Ovary (tissue), 9 donors: Measurements from ENCODE around the gene NPSR1. TPM values are rescaled to one million over a fixed set of nuclear protein-coding genes. Genes with fewer than 3 reads are reported as not detected.
"Not testable (repeated sequence)": the region's sequence is repeated elsewhere in the genome, so short reads cannot be mapped to it uniquely, and the experiment has no call there.

Source experiments
- DNase-seq, 5 donors: peaks; one replicate each; pipeline ENCODE4 v3.0.0-alpha.2; 2019 to 2020
- H3K27ac ChIP-seq, 2 donors: fragments of 200-600 bp; one replicate each; pipeline versions ENCODE4 v1.5.1 to v1.8.0; 2019 to 2022
- H3K27me3 ChIP-seq: fragments of 200-600 bp; one replicate; pipeline ENCODE4 v1.8.0; 2022
- H3K36me3 ChIP-seq: fragments of 200-600 bp; sonication (generic); one replicate; pipeline ENCODE4 v1.5.1; 2019
- H3K4me1 ChIP-seq: one replicate; pipeline ENCODE4 v1.8.1; 2013; ENCODE audit warnings: mild to moderate bottlenecking, moderate library complexity; ENCODE audit not compliant: insufficient read depth
- H3K4me3 ChIP-seq: fragments of 200-600 bp; sonication (generic); one replicate; pipeline ENCODE4 v1.5.1; 2017
- H3K9me3 ChIP-seq, 2 donors: fragments of 200-600 bp in 1 of 2; sonication (generic) in 1 of 2; one replicate each; pipeline versions ENCODE4 v1.5.1 to v1.8.1; 2013 to 2019; ENCODE audit warnings: mild to moderate bottlenecking in 1 of 2, moderate library complexity in 1 of 2
- EP300 ChIP-seq: sonication (generic); formaldehyde crosslinking; IDR thresholded peaks from one replicate; pipeline ENCODE4 v1.6.1; 2017; ENCODE audit warnings: antibody characterized with exemption
- POLR2A ChIP-seq: fragments of 450-650 bp; IDR thresholded peaks from one replicate; pipeline ENCODE4 v1.6.1; 2017; ENCODE audit warnings: antibody characterized with exemption, mild to moderate bottlenecking, moderate library complexity
- WGBS, 3 donors: extraction: QIAGEN DNeasy Blood & Tissue Kit in 1 of 3; methylation state at CpG; one replicate each; pipeline versions ENCODE4 v1.1.5 to v1.1.7; 2013 to 2017; 5-methylcytosine and 5-hydroxymethylcytosine counted together
- intact Hi-C, 4 donors: fragments of 100-400 bp; cut with DNase I; formaldehyde crosslinking; loops; one replicate each; pipeline versions ENCODE4 v1.11.0 to v1.15.1; 2022 to 2023
- polyA plus RNA-seq, 2 donors: library from polyadenylated mRNA; stranded (reverse); fragments of 200-250 nt in 1 of 2; fragments of 350-450 nt in 1 of 2; fragmentation: Illumina TruSeq in 1 of 2; extraction: RNeasy Lipid Tissue Mini Kit (QIAGEN cat#74804) in 1 of 2; gene quantifications; one replicate each; pipeline ENCODE4 v1.2.3, GENCODE V29; 2013 to 2014
- total RNA-seq, 7 donors: library from RNA; depleted of rRNA in 2 of 7; stranded (reverse); fragments of >200 nt in 2 of 7; fragmentation: NEBNext Ultra II Directional in 3 of 7; extraction: Animal tissue kit (Norgen Biotek cat#: 25700) in 3 of 7; gene quantifications; one replicate each; pipeline versions ENCODE4 v1.1.0 to v1.2.4, GENCODE V29; 2016 to 2023
- TF ChIP-seq, protein P1 (sequence below), 3 donors: fragments of 450-650 bp in 2 of 3; fragments of 200-600 bp in 1 of 3; IDR thresholded peaks; one replicate each; pipeline versions ENCODE4 v1.5.1 to v1.8.0; 2016 to 2022; ENCODE audit warnings: antibody characterized with exemption in 3 of 3, mild to moderate bottlenecking in 1 of 3
- donor health status: DM: no; HTN: no; CAD: no; lungs with moderate emphysema.
- donor health status: DM: no; HTN: no; CAD: no.
- donor health status: Bipolar disorder and iron deficiency.
- donor health status: DM: yes; HTN: yes; CAD: no.
- donor health status: DM: no; HTN: no; CAD: no.
- donor health status: DM: yes; HTN: yes; CAD: no.

NPSR1 gene
- total and polyA plus RNA-seq, 9 donors, result not detected

DNA sequence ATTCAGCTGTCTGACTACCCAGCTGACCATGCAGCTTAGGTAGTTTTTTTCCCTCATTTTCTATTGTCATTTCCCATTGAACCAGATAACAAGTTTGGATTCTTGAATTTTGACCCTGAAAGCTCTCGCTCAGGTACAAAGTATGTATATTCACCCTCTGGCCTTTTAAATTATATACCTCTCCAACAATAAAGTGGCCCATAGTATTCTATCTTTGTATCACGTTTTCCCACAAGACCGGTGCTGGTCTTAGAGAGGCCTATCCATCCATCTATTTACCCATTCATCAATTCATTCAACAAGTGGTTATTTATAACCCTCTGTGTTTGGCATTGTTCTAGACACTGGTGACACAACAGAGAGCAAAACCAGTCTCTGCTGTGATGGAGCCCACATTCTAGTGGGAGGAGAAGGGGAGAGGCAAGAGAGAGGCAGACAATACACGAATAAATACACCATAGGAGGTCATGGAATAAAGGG, 35.2 kb upstream of the NPSR1 start:
- Histone ChIP-seq H3K4me3 (no peak overlapping the region), H3K36me3 (no peaks in the 10 kb centered on the region), H3K4me1 (no peaks in the 10 kb centered on the region), H3K9me3 (no peaks in the 10 kb centered on the region), H3K27me3 (no peaks in the 10 kb centered on the region), H3K27ac (no peak overlapping the region)
- no peak for DNase-seq
- no peak for TF ChIP-seq POLR2A
- TF ChIP-seq EP300, result no peak
- TF ChIP-seq, protein P1, sequence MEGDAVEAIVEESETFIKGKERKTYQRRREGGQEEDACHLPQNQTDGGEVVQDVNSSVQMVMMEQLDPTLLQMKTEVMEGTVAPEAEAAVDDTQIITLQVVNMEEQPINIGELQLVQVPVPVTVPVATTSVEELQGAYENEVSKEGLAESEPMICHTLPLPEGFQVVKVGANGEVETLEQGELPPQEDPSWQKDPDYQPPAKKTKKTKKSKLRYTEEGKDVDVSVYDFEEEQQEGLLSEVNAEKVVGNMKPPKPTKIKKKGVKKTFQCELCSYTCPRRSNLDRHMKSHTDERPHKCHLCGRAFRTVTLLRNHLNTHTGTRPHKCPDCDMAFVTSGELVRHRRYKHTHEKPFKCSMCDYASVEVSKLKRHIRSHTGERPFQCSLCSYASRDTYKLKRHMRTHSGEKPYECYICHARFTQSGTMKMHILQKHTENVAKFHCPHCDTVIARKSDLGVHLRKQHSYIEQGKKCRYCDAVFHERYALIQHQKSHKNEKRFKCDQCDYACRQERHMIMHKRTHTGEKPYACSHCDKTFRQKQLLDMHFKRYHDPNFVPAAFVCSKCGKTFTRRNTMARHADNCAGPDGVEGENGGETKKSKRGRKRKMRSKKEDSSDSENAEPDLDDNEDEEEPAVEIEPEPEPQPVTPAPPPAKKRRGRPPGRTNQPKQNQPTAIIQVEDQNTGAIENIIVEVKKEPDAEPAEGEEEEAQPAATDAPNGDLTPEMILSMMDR (IDR thresholded peaks at IDR 0.05), result no peak
- intact Hi-C loops, result no loop called here
- WGBS, 3 donors, result 57 to 73% (median 67%) methylated on average over 4 of the region's 4 CpGs

DNA sequence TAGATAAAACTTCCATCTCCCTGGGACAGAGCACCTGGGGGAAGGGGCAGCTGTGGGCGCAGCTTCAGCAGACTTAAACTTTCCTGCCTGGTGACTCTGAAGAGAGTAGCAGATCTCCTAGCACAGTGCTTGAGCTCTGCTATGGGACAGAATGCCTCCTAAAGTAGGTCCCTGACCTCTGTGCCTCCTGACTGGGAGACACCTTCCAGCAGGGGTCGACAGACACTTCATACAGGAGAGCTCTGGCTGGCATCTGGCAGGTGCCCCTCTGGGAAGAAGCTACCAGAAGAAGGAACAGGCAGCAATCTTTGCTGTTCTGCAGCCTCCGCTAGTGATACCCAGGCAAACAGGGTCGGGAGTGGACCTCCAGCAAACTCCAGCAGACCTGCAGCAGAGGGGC, 29.4 kb upstream of the NPSR1 start:
- H3K4me1 ChIP-seq, intact Hi-C loops, H3K4me3 ChIP-seq, DNase-seq, H3K27ac ChIP-seq, H3K27me3 ChIP-seq, H3K36me3 ChIP-seq, H3K9me3 ChIP-seq: not testable (repeated sequence)
- WGBS, 3 donors, result 73 to 76% (median 75%) methylated on average over 4 of the region's 4 CpGs

DNA sequence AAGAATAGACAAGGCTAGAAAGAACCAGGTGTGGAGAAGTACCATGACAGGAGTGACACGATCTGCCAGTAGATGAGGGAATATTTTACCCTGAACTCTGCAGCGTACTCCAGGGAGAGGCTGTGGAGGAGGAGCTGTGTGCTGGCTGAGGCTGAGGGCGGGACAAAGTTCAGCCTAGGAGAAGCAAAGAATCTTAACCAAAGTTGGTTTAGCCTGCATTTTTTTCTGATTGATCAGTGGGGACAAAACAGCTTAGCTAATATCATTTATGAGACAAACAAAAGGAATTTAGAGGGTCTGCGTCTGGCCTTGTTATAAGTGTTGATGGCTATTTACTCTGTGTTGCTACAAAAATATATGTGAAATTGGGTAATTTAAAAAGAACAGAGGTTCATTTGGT, 5.2 kb upstream of the NPSR1 start:
- Histone ChIP-seq H3K27me3 (no peaks in the 10 kb centered on the region), H3K27ac (no peak overlapping the region), H3K36me3 (no peaks in the 10 kb centered on the region), H3K4me1 (no peaks in the 10 kb centered on the region), H3K4me3 (no peak overlapping the region), H3K9me3 (no peaks in the 10 kb centered on the region)
- TF ChIP-seq EP300 (no peak), POLR2A (no peak)
- TF ChIP-seq, protein P1 (IDR thresholded peaks at IDR 0.05), result no peak
- intact Hi-C loops, result no loop called here
- 39 to 52% (median 45%) methylated on average over 4 of the region's 4 CpGs for WGBS, 3 donors
- DNase-seq, result no peak

DNA sequence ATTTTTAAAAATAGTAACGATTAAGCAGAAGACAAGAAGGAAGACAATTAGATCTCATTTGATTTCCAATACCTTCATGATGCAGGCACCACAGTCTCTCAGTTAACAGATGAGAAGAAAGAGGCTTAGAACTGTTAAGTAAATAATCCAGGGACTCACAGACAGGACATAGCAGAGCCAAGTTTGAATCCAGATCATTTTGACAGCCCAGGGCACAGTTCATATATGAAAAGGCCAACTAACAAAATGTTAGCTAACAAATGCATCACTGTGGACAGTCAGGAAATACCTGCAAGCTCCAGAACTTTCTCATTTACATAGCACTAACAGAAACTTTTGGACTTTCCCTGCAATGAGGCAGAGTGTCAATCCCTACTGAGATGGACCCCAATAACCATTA, 4.2 kb upstream of the NPSR1 start:
- TF ChIP-seq POLR2A (no peak), EP300 (no peak)
- TF ChIP-seq, protein P1 (IDR thresholded peaks at IDR 0.05), result no peak
- 80 to 88% (median 81%) methylated on average over 1 of the region's 1 CpG for WGBS, 3 donors

DNA sequence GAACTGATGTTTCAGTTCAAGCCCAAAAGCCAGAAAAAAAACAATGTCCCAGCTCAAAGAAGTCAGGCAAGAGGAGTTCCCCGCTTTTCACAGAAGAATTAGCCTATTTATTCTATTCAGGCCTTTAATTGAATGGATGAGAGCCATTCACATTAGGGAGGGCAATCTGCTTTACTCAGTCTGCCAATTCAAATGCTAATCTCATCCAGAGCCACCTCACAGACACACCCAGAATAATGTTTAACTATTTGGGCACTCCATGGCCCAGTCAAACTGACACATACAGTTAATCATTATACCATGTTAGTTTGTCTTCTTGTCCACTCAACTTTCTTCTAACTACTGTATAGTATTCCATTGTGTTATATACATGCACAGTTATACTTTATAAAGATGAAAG, 2.6 kb upstream of the NPSR1 start:
- Histone ChIP-seq H3K36me3 (no peaks in the 10 kb centered on the region), H3K9me3 (no peaks in the 10 kb centered on the region), H3K27ac (no peak overlapping the region), H3K27me3 (no peaks in the 10 kb centered on the region), H3K4me3 (no peak overlapping the region), H3K4me1 (no peaks in the 10 kb centered on the region)
- intact Hi-C loops, result no loop called here
- no peak for TF ChIP-seq POLR2A
- TF ChIP-seq, protein P1 (IDR thresholded peaks at IDR 0.05), result no peak
- TF ChIP-seq EP300, result no peak
- WGBS, 3 donors, result 92 to 97% (median 96%) methylated on average over 1 of the region's 1 CpG
- no peak for DNase-seq

More for the DNA sequence above, 4.2 kb upstream of the NPSR1 start:
- no peaks in the 10 kb centered on the region for H3K9me3 ChIP-seq
- H3K27ac ChIP-seq, result no peak overlapping the region
- no peak for DNase-seq
- no peak overlapping the region for H3K4me3 ChIP-seq
- no peaks in the 10 kb centered on the region for H3K36me3 ChIP-seq
- no peaks in the 10 kb centered on the region for H3K4me1 ChIP-seq
- no peaks in the 10 kb centered on the region for H3K27me3 ChIP-seq
- intact Hi-C loops, result no loop called here
